ENCODE measurements around the gene SMAD9. TPM values are rescaled to one million over a fixed set of nuclear protein-coding genes. Genes with fewer than 3 reads are reported as not detected.

SMAD9 gene
- total RNA-seq, 4 donors from 2014 or later, result 4.8 to 10.7 (median 6.6) TPM

- no peak for TF ChIP-seq CTCF (IDR thresholded peaks at IDR 0.05; ENCODE audit: low read depth)
These were observed 7.7 kb downstream of the SMAD9 start for GRCh38 chr13:36912369-36912768.

- no peak for TF ChIP-seq CTCF (IDR thresholded peaks at IDR 0.05; ENCODE audit: low read depth)
These were observed 9.5 kb downstream of the SMAD9 start for GRCh38 chr13:36910545-36910944.

GRCh38 chr13:36907821-36908220 is 12.2 kb downstream of the SMAD9 start:
- TF ChIP-seq CTCF (IDR thresholded peaks at IDR 0.05; ENCODE audit: low read depth), result no peak

- no peak for TF ChIP-seq CTCF (IDR thresholded peaks at IDR 0.05; ENCODE audit: low read depth)
These were observed 12.8 kb downstream of the SMAD9 start for GRCh38 chr13:36907266-36907665.

- no peak for TF ChIP-seq CTCF (IDR thresholded peaks at IDR 0.05; ENCODE audit: low read depth)
These were observed 14.1 kb downstream of the SMAD9 start for GRCh38 chr13:36905944-36906343.

- no peak for TF ChIP-seq CTCF (IDR thresholded peaks at IDR 0.05; ENCODE audit: low read depth)
These were observed 16.0 kb downstream of the SMAD9 start for GRCh38 chr13:36903925-36904595.

- no peak for TF ChIP-seq CTCF (IDR thresholded peaks at IDR 0.05; ENCODE audit: low read depth)
These were observed 22.9 kb downstream of the SMAD9 start for GRCh38 chr13:36897054-36897616.

All from subcutaneous adipose tissue (tissue), 4 donors.